Right renal pelvis (tissue), 4 donors: Measurements from ENCODE around the gene GPR52. TPM values are rescaled to one million over a fixed set of nuclear protein-coding genes. Genes with fewer than 3 reads are reported as not detected.

Experiments used
- DNase-seq, 4 donors: peaks; one replicate each; pipeline ENCODE4 v3.0.0-alpha.2; 2013; ENCODE audit warnings: low read depth in 4 of 4, low spot score in 3 of 4, missing footprints in 1 of 4
- polyA plus RNA-seq, 4 donors: library from polyadenylated mRNA; unstranded; fragments of 120-200 nt; gene quantifications; one replicate each; pipeline ENCODE4 v1.2.1, GENCODE V29; 2013; ENCODE audit not compliant: insufficient read length in 4 of 4

Gene GPR52
- polyA plus RNA-seq, 4 donors, result not detected

DNA sequence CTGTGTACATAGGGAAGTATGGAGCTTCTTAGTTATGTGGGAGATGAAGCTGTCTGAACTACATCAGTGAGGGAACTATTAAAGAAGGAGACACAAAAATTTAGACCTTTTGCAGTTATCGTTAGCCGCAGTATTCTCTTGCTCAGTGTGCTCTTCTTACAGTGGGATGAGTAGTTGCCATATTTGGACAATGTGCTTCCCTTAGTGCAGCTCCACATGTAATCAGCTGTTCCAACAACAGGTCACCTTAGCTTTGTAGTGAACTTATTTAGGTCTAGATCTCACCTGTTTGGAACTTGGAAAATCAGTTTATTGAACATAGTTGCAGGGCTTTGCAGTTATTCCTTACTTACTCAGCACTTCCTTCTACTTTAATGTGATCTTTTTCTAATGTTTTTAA, 18.1 kb downstream of the GPR52 start:
- no peak for DNase-seq

DNA sequence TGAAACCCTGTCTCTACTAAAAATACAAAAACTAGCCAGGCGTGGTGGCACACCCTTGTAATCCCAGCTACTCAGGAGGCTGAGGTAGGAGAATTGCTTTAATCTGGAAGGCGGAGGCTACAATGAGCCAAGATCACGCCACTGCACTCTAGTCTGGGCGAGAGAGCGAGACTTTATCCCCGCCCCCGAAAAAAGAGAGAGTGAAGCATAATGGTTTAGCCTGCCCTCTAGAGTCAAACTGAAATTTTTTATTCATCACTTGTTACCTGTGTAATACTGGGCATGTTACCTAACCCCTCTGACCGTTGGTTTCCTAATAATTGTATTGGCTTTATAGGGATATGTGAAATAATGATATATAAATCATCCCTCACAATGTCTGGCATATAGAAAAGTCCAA, 18.8 kb downstream of the GPR52 start:
- no peak for DNase-seq

DNA sequence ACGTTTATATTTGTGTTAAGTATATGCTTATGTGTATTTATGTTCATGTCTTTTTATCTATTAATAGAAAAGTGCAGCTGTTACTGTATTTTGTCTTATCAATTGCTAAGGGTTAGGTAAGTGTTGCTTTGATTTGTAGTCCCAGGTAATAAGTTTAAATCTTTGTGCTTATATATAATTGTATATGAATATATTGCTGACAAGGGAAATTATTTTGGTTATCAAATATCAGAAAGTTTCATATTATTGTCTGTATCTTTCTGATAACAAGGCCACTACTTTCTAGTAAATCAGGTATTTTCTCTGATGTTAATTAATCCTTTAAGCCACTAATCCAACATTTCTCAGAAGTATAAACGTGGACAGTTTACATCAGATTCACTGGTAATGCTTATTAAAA, 21.3 kb downstream of the GPR52 start:
- no peak for DNase-seq

DNA sequence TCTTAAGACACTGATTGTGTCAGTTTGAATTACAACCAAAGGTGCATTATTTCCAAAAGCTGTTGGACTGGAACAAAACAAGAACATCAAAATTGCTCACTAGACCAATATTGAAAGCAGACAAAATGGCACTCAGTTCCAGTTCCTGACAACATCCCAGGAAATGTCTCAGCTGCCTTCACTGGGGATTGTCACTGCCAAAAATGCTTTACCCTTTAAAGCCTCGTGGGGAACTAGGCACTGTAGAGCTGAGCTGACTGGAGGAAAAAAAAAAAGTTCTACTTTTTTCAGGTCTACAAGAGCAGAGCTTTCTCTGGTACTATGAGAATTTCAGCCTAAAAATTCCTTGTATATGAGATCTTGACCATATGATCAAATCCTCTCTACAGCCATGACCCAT, 21.9 kb downstream of the GPR52 start:
- no peak for DNase-seq

DNA sequence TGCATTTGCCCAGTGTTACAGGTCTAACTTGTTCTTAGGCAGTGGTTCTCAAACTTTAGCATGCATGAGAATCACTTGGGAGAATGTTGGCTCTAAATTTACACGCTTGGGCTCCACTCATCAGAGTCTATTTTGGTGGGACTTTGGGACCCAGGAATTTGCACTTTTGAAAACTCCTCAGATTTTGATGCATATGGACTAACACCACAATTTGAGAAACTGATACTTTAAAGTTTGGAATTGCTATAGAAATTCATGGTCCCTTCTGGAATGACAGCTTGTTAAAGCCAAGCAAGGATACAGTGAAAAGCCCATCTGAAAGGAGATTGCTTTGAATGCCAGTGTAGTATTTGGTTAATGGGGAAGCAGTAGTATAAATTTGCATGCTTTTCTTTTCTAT, 31.5 kb downstream of the GPR52 start:
- DNase-seq, result no peak

DNA sequence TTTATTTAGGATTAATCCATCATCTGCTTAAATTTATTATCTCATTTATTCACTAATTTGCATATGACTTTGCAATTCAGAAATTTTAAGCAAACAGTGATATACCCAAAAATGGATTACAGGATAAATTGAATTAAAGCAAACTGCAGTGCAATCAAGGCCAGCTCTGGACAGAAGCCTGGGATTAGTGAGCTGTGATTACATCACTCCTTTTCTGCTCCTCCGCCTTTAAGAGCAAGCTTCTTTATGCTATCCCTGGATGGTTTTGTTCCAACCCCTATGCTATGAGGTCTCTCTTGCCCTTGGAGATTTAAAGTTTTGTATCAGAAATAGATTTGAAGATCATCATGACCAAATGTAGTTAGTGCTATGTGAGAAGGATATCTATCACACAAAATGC, 32.6 kb downstream of the GPR52 start:
- DNase-seq, result no peak

DNA sequence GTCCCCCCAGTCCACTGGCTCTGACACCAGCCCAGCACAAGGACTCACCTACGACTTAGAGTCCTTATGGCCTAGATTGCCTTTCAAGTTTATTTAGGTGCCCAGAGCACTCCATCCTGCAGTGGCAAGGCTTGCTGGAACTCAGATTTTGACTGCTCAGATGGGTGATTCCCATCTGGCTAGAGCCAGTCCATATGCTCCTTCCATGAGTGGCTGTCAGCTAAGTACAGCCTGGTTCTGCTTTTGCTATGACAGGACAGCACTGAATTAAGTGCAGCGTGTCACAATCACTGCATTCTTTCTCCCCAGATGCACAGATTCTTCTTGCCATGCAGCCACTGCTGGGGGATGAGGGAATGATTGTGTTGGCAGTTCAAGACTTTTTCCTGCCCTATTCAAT, 43.8 kb downstream of the GPR52 start:
- DNase-seq, result no peak

DNA sequence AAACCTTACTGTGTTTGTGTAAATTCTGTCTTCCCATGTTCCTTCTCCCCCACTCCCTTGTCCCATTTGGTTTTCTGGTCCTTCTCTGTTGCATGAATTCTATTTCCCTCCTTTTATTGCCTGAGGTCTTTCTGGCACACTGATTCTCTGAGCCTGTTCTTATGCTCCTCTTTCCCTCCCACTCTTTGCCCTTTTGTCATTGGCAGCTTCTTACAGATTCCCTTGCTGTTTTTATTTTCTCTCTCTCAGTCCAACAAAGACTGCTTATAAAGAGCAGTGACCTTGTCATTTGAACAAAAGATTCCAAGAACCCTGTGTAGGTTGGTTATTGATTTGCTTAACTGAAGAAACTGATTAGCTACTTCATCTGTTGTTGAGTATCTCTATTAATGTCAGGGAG, 49.7 kb downstream of the GPR52 start:
- no peak for DNase-seq
